Measurements from ENCODE around the gene LNPEP.
A peak's percentile ranks its signal among the peaks of the same experiment; 100 is the strongest.
"Not testable (repeated sequence)": the region's sequence is repeated elsewhere in the genome, so short reads cannot be mapped to it uniquely, and the experiment has no call there.

Gene LNPEP

DNA sequence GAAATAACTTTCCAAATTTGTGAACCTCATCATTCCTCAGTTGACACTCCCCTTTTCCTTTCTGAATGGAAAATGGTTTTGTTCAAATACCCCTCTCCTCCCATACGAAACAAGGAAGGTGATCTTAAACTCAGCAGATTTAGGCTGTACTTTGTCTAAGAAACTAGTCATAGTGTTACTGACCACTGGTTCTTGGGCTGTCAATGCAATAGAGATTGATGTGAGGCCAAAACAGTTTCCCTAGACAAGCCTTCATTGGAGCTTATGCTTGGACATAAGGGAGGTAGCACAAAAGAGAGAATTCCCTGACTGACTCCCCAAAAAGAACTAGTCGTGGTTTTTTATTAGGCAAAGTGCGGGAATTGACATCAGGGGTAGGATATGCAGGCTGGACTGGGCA lies 5.3 kb upstream of the LNPEP start:
- no peak for DNase-seq

DNA sequence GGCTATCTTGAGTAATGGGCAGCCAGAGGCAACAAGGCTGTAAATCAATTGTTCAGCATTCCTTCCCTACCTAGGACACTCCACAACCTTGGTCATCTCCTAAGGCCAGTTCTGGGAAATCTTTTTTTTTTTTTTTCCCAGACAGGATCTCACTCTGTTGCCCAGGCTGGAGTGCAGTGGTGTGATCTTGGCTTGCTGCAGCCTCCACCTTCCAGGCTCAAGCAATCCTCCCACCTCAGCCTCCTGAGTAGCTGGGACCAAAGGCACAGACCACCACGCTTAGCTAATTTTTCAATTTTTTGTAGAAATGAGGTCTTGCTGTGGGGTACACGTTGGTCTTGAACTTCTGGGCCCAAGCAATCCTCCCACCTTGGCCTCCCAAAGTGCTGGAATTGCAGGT lies 4.8 kb upstream of the LNPEP start:
- not testable (repeated sequence) for DNase-seq

- no peak for DNase-seq
Measured at GRCh38 chr5:96931605-96932004, 4.3 kb upstream of the LNPEP start.

DNA sequence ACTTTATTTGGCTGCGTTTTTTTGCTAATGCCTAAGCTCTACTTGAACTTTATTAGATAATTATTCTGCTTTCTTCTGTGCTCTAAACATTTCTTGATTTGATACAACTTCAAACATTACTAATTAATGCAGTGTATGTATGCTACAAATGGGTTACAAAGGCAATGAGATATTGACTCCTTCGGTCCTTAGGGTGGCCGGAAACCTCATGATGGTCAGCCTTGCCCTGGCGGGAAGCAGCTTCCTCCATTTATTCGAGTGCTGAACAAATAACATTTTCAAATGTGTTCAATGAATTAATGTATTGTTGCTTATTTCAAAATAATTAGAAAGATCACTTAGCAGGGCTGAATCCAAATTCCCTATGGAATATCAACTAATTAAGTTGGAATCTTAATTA lies 3.9 kb upstream of the LNPEP start:
- DNase-seq: no peak

DNA sequence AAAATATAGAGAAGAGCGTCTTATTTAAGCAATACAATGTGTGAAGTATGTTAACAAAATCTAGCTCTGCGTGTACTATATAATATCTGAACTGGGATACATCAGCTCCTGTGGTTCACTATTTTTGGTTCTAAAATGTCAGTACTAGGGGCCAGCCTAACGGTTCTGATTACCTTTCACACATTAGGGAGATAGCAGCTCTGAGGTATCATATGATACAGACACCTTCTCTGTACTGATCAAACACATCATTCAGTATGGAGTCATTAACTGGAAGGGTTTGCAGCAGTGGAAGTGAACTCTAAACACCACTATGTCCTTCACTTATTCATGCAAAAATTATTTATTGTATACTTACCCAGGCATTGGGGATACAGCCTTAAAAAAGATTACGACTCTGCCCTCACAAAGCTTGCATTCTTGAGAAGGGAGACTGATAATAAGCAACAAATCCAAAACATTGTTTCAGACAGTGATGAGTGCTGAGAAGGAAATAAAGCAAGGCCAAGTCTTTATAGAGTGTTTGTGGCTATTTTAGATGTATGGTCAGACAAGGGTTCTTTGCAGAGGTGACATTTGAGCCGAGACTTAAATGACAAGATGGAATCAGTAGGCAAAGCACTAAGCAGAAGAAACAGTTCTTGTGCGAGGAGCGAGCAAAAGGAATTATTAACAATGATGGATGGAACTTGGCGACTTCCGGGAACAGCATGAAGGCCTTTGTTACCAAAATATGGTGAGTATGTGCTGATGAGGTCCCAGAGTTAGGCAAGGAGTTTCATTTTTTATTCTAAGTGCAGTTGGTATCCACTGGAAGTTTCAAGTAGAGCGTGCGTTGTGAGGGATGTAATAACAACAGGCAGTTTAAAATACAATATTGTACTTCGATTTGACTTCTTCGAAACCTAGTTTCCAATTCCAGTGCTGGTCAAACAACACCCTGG lies 1.8 kb upstream of the LNPEP start:
- no peak for DNase-seq

- DNase-seq: peak; percentile 86
Measured at GRCh38 chr5:96934708-96935558, 947 bp upstream of the LNPEP start.

- DNase-seq: peak; percentile 41
Measured at GRCh38 chr5:96936431-96937320, 796 bp downstream of the LNPEP start.

DNA sequence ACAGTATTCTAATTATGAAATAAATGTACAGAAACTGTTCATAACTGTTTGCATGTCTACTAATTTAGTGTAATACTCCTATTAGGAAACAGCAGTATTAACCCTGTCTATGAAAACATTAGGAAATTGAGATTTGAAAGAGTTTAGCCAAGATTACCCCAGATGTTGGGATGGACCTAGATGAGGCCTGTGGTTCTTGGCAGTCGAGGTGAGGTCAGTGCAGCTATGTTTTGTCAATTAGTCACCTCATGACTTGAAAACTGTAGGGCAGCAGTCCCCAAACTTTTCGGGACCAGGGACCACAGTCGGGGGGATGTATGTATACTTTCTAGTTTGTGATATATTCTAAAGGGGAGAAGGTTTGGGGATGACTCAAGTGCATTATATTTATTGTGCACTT lies 4.7 kb downstream of the LNPEP start:
- DNase-seq: no peak

DNA sequence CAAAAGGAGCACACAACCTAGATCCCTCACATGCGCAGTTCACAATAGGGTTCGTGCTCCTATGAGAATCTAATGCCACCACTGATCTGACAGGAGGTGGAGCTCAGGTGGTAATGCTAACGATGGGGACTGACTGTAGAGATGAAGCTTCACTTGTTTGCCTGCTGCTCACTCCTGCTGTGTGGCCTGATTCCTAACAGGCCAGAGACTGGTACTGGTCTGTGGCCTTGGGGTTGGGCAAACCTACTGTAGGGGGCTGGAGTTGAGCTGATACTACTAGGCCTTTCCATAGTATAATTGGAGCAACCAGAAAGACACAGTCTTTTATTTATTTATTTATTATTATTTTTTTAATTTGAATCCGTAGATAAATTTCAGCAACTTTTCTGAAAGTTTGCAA lies 5.3 kb downstream of the LNPEP start:
- DNase-seq: no peak

DNA sequence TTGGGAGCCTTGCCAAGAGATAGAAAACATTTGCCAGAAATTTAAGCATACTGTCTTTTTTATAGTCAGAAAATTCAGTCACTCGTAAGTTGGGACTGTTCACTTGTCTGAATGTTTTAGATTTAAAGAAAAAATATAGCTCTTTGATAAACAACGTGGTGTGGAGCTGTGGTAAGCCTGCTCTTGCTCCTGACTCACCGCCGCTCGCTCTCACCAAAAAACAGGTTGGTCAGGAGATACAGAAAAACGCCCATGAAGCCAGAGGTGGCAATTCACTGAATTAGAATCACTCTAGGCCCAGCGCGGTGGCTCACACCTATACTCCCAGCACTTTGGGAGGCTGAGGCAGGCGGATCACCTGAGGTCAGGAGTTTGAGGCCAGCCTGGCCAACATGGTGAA lies 6.2 kb downstream of the LNPEP start:
- DNase-seq: no peak

- DNase-seq: no peak
Measured at GRCh38 chr5:96942911-96943310, 7.0 kb downstream of the LNPEP start.

DNA sequence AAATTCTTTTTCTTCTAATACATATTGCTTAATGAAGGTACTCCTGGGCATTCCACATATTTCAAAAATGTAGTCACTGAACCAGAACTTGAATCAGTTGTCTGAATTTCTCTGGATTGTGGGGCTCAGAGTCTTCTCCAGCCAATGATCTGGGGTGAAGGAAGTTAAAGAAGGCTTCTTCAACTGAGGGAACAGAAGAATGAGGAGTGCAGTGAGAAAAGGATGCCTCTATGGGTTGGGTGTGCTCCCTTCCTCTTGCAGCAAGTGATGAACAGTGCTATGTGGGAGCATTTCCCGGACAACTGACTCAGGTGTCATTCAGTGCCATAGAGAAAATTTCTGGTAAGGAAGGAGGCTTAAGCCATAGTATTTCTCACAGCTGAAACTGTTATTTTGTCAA lies 7.9 kb downstream of the LNPEP start:
- no peak for DNase-seq

DNA sequence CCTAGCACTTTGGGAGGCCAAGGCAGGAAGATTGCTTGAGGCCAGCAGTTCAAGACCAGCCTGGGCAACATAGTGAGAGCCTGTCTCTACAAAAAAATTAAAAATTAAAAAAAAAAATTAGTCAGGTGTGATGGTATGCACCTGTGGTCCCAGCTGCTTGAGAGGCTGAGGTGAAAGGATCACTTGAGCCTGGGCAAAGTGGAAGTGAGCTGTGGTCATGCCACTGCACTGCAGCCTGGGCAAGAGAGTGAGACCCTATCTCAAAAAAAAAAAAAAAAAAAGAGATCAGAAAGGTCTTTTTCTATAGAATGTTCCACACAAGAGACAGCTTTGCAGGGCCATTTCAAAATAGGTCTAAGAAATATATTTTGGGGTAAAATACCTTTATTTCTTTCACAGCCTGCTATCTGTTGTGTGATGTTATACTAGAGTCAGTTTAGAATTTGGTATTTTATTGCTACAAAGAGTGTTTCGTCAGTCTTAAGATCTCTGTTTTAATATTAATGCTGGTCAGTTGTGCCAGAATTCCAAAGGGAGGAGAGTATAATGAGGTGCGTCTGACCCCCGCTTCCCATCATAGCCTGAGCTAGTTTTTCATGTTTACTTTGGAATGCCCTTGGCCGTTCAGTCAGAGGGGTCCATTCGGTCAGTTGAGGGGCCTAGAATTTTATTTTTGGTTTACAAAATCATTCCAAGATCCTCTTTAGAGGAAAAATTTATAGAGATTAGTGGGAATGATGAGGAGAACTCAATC lies 9.4 kb downstream of the LNPEP start:
- DNase-seq: no peak

DNA sequence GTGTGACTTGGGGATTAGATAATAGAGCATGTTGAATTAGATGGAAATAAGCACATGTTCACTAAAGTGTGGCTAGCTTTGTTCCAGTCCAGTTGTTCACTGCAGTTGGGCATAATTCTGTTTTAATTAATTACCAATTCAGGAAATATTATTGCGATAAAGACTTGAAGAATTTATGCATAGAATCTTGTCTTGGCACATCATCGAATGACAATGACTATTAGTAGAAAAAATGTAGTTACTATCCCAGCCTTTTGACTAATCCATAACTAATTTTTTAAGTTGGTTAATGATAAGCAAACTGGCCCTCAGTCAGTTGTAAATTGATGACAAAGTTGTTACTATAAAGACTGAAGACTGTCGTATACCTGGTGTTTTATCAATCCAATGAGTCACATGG lies 10.5 kb downstream of the LNPEP start:
- no peak for DNase-seq

DNA sequence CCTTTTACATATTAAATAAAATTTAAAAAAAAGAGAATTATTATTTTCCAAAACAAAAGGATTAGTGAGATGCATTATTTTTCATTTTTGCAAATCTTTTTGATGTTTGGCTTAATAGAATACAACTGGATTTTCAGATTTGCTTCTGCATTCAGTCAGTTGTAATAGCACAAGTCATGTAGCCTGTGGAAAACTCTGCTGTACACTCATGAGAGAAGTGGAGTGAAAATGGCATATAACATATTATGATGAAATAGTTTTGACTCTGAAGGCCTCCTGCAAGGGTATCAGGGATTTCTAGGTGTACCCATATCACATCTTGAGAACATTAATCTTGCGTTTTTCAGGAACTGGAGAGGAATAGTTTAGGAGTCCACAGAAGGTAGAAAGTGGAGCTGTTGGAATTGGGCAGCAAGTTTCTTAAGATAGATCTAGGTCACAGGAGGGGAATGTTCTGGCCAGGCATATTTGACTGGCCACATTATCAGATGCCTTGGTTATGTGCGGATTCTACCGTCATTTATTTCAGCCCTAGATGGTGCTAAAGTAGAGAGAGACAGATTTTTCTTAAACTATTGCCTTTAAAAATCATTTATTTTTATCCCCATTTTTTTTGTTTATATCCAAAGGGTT lies 16.4 kb downstream of the LNPEP start:
- DNase-seq: no peak

- DNase-seq: no peak
Measured at GRCh38 chr5:96952974-96953730, 17.3 kb downstream of the LNPEP start.

- peak; percentile 11 for DNase-seq
Measured at GRCh38 chr5:96957254-96958049, 21.6 kb downstream of the LNPEP start.

DNA sequence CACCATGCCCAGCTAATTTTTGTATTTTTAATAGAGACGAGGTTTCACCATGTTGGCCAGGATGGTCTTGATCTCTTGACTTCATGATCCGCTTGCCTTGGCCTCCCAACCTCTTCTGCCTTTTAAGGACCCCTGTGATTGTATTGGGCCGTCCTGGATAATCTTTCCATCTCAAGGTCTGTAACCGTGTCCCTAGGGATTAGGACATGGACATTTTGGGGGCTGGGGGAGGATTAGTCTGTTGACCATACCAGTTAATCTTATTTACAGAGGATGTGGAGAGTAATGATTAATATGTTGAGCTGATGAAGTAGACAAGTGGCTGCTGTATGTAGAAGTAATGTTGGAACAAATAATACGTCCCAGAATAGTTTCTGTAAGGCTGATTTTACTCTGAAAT lies 23.1 kb downstream of the LNPEP start:
- DNase-seq: no peak

DNA sequence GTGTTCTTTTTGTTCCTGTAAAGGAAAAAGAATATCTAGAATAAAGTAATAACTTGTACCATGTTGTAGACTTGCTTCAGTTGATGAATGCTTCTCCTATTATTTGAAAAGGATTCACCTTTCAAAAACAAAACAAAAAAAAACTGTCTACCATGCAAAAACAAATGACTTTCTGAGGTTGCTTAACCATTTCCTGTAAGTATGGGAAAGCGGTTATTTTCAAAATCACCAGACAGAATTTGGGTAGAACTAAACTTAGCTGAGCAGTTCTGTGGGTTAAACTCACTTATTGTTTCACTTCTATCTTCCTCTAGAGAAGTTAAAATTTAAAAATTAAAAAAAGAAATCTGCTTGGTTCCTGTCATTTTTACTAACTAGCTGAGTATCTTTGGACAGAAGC lies 25.2 kb downstream of the LNPEP start:
- DNase-seq: no peak

GRCh38 chr5:96962540-96962991 lies 26.7 kb downstream of the LNPEP start:
- DNase-seq: no peak

Measured in stimulated activated CD4-positive, alpha-beta T cell treated with anti-CD3 and anti-CD28 coated beads, Interleukin-12 subunit alpha, Interleukin-12 subunit beta, amount 100 ng/mL, for 4 hours (primary cell).